ENCODE measurements around the gene PTPN21.

The PTPN21 gene

DNA sequence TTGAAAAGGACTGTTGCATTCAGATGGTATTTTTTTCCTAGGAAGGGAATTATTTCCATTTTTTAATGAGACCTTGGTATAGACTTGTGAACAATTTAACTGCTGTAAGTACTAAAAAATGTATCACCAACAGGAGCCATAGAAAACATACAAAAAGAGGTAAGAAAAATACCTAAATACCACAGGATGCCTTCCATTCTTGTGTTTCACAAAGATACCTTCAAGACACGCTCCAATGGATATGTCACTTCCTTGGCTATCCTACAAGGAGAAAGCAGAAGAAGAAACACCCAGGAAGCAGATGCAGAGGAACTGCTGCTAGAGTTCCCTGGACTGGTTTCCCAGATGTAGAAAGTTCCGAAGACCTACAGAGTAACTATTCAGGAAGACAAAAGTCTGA is 54.2 kb downstream of the PTPN21 start:
- Histone ChIP-seq H3K36me3 (ENCODE audit: insufficient read depth) (no peaks in the 10 kb centered on the region), H3K4me1 (ENCODE audit: low read depth, poor library complexity, severe bottlenecking) (no peaks in the 10 kb centered on the region), H4K20me1 (ENCODE audit: insufficient read depth) (no peaks in the 10 kb centered on the region), H3K27ac (no peak overlapping the region), H2AFZ (ENCODE audit: low read depth) (no peak overlapping the region), H3K27me3 (ENCODE audit: insufficient read depth, low read depth) (no peaks in the 10 kb centered on the region), H3K4me2 (no peak overlapping the region), H3K4me3 (IDR thresholded peaks at IDR 0.05; ENCODE audit: insufficient read depth, low read depth, low read length) (no peak overlapping the region), H3K9ac (no peak overlapping the region), H3K79me2 (ENCODE audit: insufficient read depth, low read depth) (no peaks in the 10 kb centered on the region)
- TF ChIP-seq, protein P1, sequence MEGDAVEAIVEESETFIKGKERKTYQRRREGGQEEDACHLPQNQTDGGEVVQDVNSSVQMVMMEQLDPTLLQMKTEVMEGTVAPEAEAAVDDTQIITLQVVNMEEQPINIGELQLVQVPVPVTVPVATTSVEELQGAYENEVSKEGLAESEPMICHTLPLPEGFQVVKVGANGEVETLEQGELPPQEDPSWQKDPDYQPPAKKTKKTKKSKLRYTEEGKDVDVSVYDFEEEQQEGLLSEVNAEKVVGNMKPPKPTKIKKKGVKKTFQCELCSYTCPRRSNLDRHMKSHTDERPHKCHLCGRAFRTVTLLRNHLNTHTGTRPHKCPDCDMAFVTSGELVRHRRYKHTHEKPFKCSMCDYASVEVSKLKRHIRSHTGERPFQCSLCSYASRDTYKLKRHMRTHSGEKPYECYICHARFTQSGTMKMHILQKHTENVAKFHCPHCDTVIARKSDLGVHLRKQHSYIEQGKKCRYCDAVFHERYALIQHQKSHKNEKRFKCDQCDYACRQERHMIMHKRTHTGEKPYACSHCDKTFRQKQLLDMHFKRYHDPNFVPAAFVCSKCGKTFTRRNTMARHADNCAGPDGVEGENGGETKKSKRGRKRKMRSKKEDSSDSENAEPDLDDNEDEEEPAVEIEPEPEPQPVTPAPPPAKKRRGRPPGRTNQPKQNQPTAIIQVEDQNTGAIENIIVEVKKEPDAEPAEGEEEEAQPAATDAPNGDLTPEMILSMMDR (conservative IDR thresholded peaks at IDR 0.05; ENCODE audit: low read depth, low read length): no peak

DNA sequence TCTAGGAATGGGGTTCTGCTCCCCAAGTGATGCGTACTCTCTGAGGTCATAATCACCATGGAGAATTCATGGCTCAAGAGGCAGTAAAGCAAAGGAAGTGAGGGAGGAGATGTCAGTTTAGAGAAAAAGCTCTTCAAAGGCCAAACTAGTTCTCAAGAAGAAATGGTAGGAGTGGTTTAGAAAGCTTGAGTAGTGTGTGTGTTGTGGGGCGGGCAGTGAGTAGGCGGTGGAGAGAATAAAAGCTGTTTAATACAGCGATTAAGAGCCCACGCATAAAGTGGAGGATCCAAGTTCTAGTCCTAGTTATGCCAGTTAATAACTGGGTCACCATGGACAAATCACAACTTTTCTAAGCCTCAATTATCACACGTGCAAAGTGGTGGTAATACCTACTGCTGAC is 55.6 kb downstream of the PTPN21 start:
- Histone ChIP-seq H3K36me3 (ENCODE audit: insufficient read depth) (no peaks in the 10 kb centered on the region), H3K4me2 (no peak overlapping the region), H3K4me3 (IDR thresholded peaks at IDR 0.05; ENCODE audit: insufficient read depth, low read depth, low read length) (no peak overlapping the region), H3K9ac (no peak overlapping the region), H3K27ac (no peak overlapping the region), H4K20me1 (ENCODE audit: insufficient read depth) (no peaks in the 10 kb centered on the region), H2AFZ (ENCODE audit: low read depth) (no peak overlapping the region), H3K4me1 (ENCODE audit: low read depth, poor library complexity, severe bottlenecking) (no peaks in the 10 kb centered on the region), H3K79me2 (ENCODE audit: insufficient read depth, low read depth) (no peaks in the 10 kb centered on the region), H3K27me3 (ENCODE audit: insufficient read depth, low read depth) (no peaks in the 10 kb centered on the region)
- TF ChIP-seq, protein P1 (conservative IDR thresholded peaks at IDR 0.05; ENCODE audit: low read depth, low read length): no peak

DNA sequence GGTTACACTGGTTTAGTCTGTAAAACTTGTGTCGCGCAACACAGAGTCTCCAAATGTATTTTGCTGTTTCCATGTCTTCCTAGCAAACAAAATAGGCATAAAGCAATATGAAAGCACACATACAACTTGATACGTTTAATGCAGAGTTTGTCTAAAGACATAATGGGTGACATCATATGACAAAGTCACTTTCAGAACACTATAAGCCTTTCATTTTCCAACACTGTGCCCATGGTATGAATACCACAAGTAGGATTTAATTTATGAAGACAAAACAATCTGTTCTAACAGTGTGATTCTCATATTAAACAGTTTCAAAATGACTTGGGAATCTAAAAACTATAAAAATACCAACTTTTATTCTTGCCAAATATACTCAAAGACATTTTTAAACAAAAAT is 58.4 kb downstream of the PTPN21 start:
- Histone ChIP-seq H2AFZ (ENCODE audit: low read depth) (no peak overlapping the region), H3K27me3 (ENCODE audit: insufficient read depth, low read depth) (no peaks in the 10 kb centered on the region), H3K4me2 (no peak overlapping the region), H3K36me3 (ENCODE audit: insufficient read depth) (no peaks in the 10 kb centered on the region), H3K27ac (no peak overlapping the region), H3K9ac (no peak overlapping the region), H3K4me3 (IDR thresholded peaks at IDR 0.05; ENCODE audit: insufficient read depth, low read depth, low read length) (no peak overlapping the region), H3K4me1 (ENCODE audit: low read depth, poor library complexity, severe bottlenecking) (no peaks in the 10 kb centered on the region), H3K79me2 (ENCODE audit: insufficient read depth, low read depth) (no peaks in the 10 kb centered on the region), H4K20me1 (ENCODE audit: insufficient read depth) (no peaks in the 10 kb centered on the region)
- TF ChIP-seq, protein P1 (conservative IDR thresholded peaks at IDR 0.05; ENCODE audit: low read depth, low read length): no peak

DNA sequence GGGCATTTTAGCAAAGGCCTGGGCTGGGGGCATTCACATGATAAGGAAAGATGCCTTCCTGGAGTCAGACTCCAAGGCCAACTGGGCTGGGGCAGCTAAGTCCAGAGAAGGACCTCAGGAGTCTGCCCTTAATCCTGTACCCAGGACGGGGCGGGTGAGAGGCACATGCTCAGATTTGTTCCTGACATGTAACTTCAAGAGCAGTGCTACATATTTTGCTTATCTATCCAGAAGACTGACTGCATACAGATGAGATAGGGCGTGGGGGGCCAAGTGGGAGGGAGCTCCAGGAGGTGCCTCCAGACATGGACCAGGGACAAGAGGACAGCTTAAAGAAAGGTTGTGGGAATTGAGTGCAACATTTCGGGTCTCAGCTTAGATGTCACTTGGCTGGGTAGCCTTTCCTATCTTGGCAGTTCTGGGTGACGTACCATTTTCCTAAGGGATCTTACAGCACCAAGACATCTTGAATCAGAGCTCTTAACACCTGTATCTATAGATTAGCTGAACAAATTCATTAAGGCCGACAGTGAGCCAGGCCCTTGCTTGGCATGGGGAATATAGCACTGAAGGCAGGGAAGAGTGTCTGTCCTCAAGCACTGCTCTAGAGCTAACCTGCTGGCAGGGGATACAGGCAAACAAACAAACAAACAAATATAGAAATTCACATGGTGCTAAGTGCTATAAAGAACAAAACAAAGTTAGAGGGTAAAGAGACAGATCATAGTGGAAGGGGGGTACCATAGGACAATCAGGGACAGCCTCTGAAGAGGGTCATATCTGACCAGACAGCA is 61.2 kb downstream of the PTPN21 start:
- no peak overlapping the region for H3K27ac ChIP-seq
- no peak overlapping the region for H3K4me3 ChIP-seq (IDR thresholded peaks at IDR 0.05; ENCODE audit: insufficient read depth, low read depth, low read length)
- H3K4me1 ChIP-seq (ENCODE audit: low read depth, poor library complexity, severe bottlenecking): no peaks in the 10 kb centered on the region
- H3K4me2 ChIP-seq: no peak overlapping the region
- H4K20me1 ChIP-seq (ENCODE audit: insufficient read depth): no peaks in the 10 kb centered on the region
- TF ChIP-seq, protein P1 (conservative IDR thresholded peaks at IDR 0.05; ENCODE audit: low read depth, low read length): no peak
- H3K79me2 ChIP-seq (ENCODE audit: insufficient read depth, low read depth): no peaks in the 10 kb centered on the region
- no peak overlapping the region for H3K9ac ChIP-seq
- H3K27me3 ChIP-seq (ENCODE audit: insufficient read depth, low read depth): no peaks in the 10 kb centered on the region
- H2AFZ ChIP-seq (ENCODE audit: low read depth): no peak overlapping the region
- H3K36me3 ChIP-seq (ENCODE audit: insufficient read depth): no peaks in the 10 kb centered on the region
